MCF 10A (cell line): Measurements from ENCODE around the gene PRUNE1. TPM values are rescaled to one million over a fixed set of nuclear protein-coding genes. Genes with fewer than 3 reads are reported as not detected.

Source experiments
- BruUV-seq: library from RNA; stranded (reverse); fragments of 400-500 nt; replicated peaks from 2 replicates; lab custom pipeline; 2021; lab: Mats Ljungman, UMichigan
- CTCF ChIA-PET: fragments of 300-600 bp; sonication (Branson Sonifier 250); formaldehyde crosslinking; extraction: SDS; loops from one replicate; lab custom pipeline; 2021; ENCODE audit warnings: antibody characterized with exemption, inconsistent platforms; lab: Yijun Ruan, JAX
- POLR2A ChIA-PET: fragments of 300-600, 350-650 bp; sonication (Branson Sonifier 250); formaldehyde crosslinking; extraction: SDS; loops from one replicate; lab custom pipeline; 2020; ENCODE audit warnings: antibody characterized with exemption, inconsistent platforms; lab: Yijun Ruan, JAX
- DNase-seq: peaks from one replicate; pipeline ENCODE4 v3.0.0-alpha.2; 2018; ENCODE audit not compliant: unreplicated experiment
- H3K27ac Mint-ChIP-seq: one replicate; pipeline ENCODE4 v1.8.0; 2022; ENCODE audit warnings: mild to moderate bottlenecking, low read depth, mixed read lengths; ENCODE audit not compliant: unreplicated experiment
- H3K27me3 Mint-ChIP-seq: one replicate; pipeline ENCODE4 v1.8.0; 2022; ENCODE audit warnings: mixed read lengths; ENCODE audit not compliant: insufficient read depth, unreplicated experiment
- H3K36me3 Mint-ChIP-seq: one replicate; pipeline ENCODE4 v1.8.0; 2022; ENCODE audit warnings: mild to moderate bottlenecking, moderate library complexity, mixed read lengths; ENCODE audit not compliant: insufficient read depth, unreplicated experiment
- H3K4me1 Mint-ChIP-seq: one replicate; pipeline ENCODE4 v1.8.0; 2022; ENCODE audit warnings: mixed read lengths; ENCODE audit not compliant: insufficient read depth, unreplicated experiment
- H3K4me3 Mint-ChIP-seq: one replicate; pipeline ENCODE4 v1.8.0; 2022; ENCODE audit warnings: mild to moderate bottlenecking, moderate library complexity, mixed read lengths; ENCODE audit not compliant: unreplicated experiment
- H3K9me3 Mint-ChIP-seq: one replicate; pipeline ENCODE4 v1.8.0; 2022; ENCODE audit warnings: mixed read lengths; ENCODE audit not compliant: unreplicated experiment
- intact Hi-C: fragments of 100-400 bp; cut with micrococcal nuclease; formaldehyde crosslinking; loops from 2 replicates; pipeline ENCODE4 v1.14.1; 2022
- total RNA-seq: library from RNA; stranded (reverse); gene quantifications from 2 replicates; pipeline ENCODE4 v1.2.3, GENCODE V29; 2022
- TF ChIP-seq, protein P1 (sequence below): fragments of 200-600 bp; IDR thresholded peaks from one replicate; pipeline ENCODE4 v1.8.0; 2022; ENCODE audit warnings: antibody characterized with exemption, mild to moderate bottlenecking; ENCODE audit not compliant: unreplicated experiment

The PRUNE1 gene
- total RNA-seq, 1 experiment from 2014 or later: 17.6 TPM

DNA sequence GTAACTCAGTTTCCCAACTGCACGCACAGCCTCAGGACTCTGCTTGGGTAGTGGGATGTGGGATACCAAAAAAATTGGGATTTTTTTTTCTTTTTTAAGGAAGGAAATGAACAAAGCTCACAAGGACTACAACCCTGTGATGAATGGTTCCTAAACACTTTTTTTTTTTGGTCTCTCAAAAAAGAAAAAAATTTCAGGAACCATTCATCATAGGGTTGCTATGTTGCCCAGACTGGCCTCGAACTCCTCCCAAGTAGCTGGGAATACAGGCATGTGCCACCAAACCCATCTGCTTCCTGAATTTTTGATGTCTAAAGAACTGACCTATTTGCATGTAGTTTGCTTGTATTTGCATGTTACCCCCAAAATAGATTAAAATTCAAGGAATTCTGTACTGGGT, 8.3 kb upstream of the PRUNE1 start:
- DNase-seq: no peak
- no peaks in the 10 kb centered on the region for H3K9me3 Mint-ChIP-seq
- no peak overlapping the region for H3K27ac Mint-ChIP-seq
- H3K4me1 Mint-ChIP-seq: peaks cover 13% of the 10 kb centered on the region
- H3K36me3 Mint-ChIP-seq: peaks cover 23% of the 10 kb centered on the region
- ChIA-PET POLR2A (interaction anchor here (0.8 to 0.9 kb wide), 3 partner anchors 13 to 34 kb away, joined by 3 to 4 read pairs (median 3); no protein-coding TSS in a partner anchor), CTCF (interaction anchor here (0.6 to 12.4 kb wide), 11 partner anchors 12 to 1057 kb away, joined by 3 to 302 read pairs (median 4); partner anchors contain the start of genes ANXA9 and CERS2)
- no TSS peak for BruUV-seq
- intact Hi-C loops: loop anchor here (5.0 kb wide), 1 partner anchor 378 kb away; no protein-coding TSS in a partner anchor
- no peak overlapping the region for H3K4me3 Mint-ChIP-seq
- no peaks in the 10 kb centered on the region for H3K27me3 Mint-ChIP-seq
- TF ChIP-seq, protein P1, sequence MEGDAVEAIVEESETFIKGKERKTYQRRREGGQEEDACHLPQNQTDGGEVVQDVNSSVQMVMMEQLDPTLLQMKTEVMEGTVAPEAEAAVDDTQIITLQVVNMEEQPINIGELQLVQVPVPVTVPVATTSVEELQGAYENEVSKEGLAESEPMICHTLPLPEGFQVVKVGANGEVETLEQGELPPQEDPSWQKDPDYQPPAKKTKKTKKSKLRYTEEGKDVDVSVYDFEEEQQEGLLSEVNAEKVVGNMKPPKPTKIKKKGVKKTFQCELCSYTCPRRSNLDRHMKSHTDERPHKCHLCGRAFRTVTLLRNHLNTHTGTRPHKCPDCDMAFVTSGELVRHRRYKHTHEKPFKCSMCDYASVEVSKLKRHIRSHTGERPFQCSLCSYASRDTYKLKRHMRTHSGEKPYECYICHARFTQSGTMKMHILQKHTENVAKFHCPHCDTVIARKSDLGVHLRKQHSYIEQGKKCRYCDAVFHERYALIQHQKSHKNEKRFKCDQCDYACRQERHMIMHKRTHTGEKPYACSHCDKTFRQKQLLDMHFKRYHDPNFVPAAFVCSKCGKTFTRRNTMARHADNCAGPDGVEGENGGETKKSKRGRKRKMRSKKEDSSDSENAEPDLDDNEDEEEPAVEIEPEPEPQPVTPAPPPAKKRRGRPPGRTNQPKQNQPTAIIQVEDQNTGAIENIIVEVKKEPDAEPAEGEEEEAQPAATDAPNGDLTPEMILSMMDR: no peak

DNA sequence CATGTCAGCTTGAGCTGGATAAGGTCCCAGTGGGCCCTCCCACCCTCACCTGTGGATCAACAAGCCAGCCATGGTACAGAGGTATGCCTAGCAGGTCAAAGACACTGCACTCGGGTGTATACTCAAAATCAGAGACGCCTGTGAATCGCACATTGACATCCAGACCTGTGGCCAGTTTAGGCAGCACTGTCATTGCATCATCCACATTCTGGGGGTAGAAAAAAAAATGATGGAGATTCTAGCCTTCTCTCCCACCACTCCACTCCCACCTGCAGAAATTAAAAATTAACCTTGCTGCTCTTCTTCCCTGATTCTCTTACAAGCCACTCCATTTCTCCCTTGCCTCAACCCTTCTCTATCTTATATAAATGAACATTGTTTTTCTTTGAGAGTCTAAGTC, 7.8 kb upstream of the PRUNE1 start:
- Mint-ChIP-seq H3K4me3 (no peak overlapping the region), H3K27ac (no peak overlapping the region), H3K9me3 (no peaks in the 10 kb centered on the region), H3K36me3 (peaks cover 23% of the 10 kb centered on the region), H3K4me1 (peaks cover 16% of the 10 kb centered on the region), H3K27me3 (no peaks in the 10 kb centered on the region)
- TF ChIP-seq, protein P1: no peak
- intact Hi-C loops: no loop called here
- no peak for DNase-seq
- ChIA-PET CTCF (interaction anchor here (1.0 to 12.4 kb wide), 6 partner anchors 11 to 156 kb away, joined by 3 to 302 read pairs (median 5); partner anchors contain the start of genes ANXA9, CERS2 and TNFAIP8L2), POLR2A (interaction anchor here (0.7 to 1.4 kb wide), 4 partner anchors 27 to 344 kb away, joined by 3 to 4 read pairs (median 3); no protein-coding TSS in a partner anchor)
- BruUV-seq: no TSS peak

DNA sequence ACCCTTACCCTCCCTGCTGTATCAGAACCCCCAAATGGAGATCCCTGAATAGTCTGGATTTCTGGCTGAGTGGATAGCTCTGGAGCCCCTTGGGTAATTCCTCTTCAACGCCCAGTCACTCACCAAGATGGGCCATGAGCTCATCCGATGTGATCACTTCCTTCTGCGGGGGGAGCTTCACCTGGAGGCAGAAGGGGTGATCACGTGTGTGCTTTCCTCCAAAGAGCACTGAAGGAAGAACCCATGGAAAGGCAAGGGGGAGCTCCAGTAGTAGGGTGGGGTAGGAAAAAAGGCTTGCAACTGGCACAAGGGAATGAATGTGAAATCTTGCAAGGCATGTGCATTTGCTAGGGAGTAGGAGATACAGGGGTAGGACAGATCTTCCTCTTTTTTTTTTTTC, 6.6 kb upstream of the PRUNE1 start:
- ChIA-PET POLR2A (interaction anchor here (0.6 to 1.4 kb wide), 5 partner anchors 16 to 211 kb away, joined by 3 to 6 read pairs (median 3); partner anchors contain the start of gene ANXA9), CTCF (interaction anchor here (0.6 to 12.4 kb wide), 7 partner anchors 9 to 660 kb away, joined by 3 to 302 read pairs (median 6); partner anchors contain the start of genes ANXA9, CERS2, SETDB1 and TNFAIP8L2)
- DNase-seq: no peak
- TF ChIP-seq, protein P1: no peak
- Mint-ChIP-seq H3K9me3 (no peaks in the 10 kb centered on the region), H3K27ac (no peak overlapping the region), H3K36me3 (peaks cover 17% of the 10 kb centered on the region), H3K4me3 (no peak overlapping the region), H3K27me3 (no peaks in the 10 kb centered on the region), H3K4me1 (peaks cover 23% of the 10 kb centered on the region)
- BruUV-seq: no TSS peak
- intact Hi-C loops: no loop called here

DNA sequence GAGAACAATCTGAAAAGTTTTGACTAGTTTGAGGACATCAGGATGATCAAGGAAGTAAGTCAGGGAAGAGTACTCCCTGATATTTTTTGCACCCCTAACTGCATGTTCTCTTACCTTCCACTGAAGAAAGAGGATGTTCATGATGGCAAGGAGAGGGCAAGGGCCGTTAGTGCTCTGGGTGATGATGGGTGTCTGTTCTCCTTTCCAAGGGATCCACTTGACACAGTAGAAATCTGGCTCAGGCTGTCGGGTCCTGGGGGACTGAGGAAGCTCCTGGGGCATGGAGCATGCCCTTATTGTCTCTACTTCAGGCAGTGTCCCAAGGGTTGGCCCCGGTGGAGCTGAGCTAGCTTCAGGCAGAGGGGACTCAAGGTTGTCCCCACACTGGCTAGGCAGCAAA, 6.2 kb upstream of the PRUNE1 start:
- no peaks in the 10 kb centered on the region for H3K9me3 Mint-ChIP-seq
- peaks cover 21% of the 10 kb centered on the region for H3K36me3 Mint-ChIP-seq
- BruUV-seq: no TSS peak
- no peak for DNase-seq
- CTCF ChIA-PET: interaction anchor here (0.5 to 12.4 kb wide), 9 partner anchors 9 to 661 kb away, joined by 3 to 302 read pairs (median 5); partner anchors contain the start of genes ANXA9, CERS2, SETDB1 and TNFAIP8L2
- no peaks in the 10 kb centered on the region for H3K27me3 Mint-ChIP-seq
- intact Hi-C loops: no loop called here
- no peak overlapping the region for H3K4me3 Mint-ChIP-seq
- POLR2A ChIA-PET: interaction anchor here (1.1 to 1.3 kb wide), 3 partner anchors 17 to 45 kb away, joined by 3 to 6 read pairs (median 3); partner anchors contain the start of gene ANXA9
- TF ChIP-seq, protein P1: no peak
- H3K27ac Mint-ChIP-seq: no peak overlapping the region
- H3K4me1 Mint-ChIP-seq: peaks cover 26% of the 10 kb centered on the region
